ENCODE data around the gene ANTXR1. TPM values are rescaled to one million over a fixed set of nuclear protein-coding genes. Genes with fewer than 3 reads are reported as not detected.

ANTXR1 gene
- total RNA-seq, 6 donors from 2014 or later, result 11.5 to 76.4 (median 31.4) TPM

GRCh38 chr2:69243652-69244051, 230.7 kb downstream of the ANTXR1 start:
- no peaks in the 10 kb centered on the region for H3K4me1 ChIP-seq
- WGBS, 2 donors, result 93 to 98% methylated on average over 4 of the region's 4 CpGs
- ATAC-seq (ENCODE audit: low FRiP score in 2 of 2) (no peak), DNase-seq (no peak)
- H3K9me3 ChIP-seq, result no peaks in the 10 kb centered on the region
- H3K27me3 ChIP-seq, result no peaks in the 10 kb centered on the region
- H3K36me3 ChIP-seq, result no peaks in the 10 kb centered on the region
- H3K27ac ChIP-seq, result no peak overlapping the region
- H3K4me3 ChIP-seq, result no peak overlapping the region
- TF ChIP-seq EP300 (IDR thresholded peaks at IDR 0.05) (no peak), POLR2AphosphoS5 (IDR thresholded peaks at IDR 0.05) (no peak), CTCF (IDR thresholded peaks at IDR 0.05) (no peak), POLR2A (IDR thresholded peaks at IDR 0.05) (no peak)

DNA sequence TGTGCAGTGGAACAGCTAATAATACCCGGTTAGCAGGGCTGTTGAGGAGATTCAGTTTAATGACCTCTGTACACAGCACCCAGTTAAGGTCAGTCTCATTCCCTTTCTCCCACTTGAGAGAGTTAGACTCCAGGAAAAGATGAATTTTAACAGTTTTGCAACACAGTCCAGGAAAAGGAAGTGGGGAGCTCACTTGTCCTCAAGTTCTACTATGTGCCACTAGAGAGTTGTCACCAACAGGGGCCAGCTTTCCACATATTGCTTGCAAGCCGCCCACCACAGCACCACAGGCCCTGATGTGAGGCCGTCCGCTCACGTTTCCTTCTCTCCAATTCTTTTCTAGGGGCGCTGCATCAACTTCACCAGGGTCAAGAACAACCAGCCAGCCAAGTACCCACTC, 231.9 kb downstream of the ANTXR1 start:
- no peak for DNase-seq
- no peaks in the 10 kb centered on the region for H3K36me3 ChIP-seq
- TF ChIP-seq EP300 (IDR thresholded peaks at IDR 0.05), result no peak
- TF ChIP-seq POLR2AphosphoS5 (IDR thresholded peaks at IDR 0.05), result no peak
- no peak for TF ChIP-seq CTCF (IDR thresholded peaks at IDR 0.05)
- no peak for TF ChIP-seq POLR2A (IDR thresholded peaks at IDR 0.05)
- no peak for ATAC-seq (ENCODE audit: low FRiP score in 2 of 2)
- no peak overlapping the region for H3K27ac ChIP-seq
- 68 to 78% methylated on average over 6 of the region's 6 CpGs for WGBS, 2 donors
- no peaks in the 10 kb centered on the region for H3K9me3 ChIP-seq
- H3K27me3 ChIP-seq, result no peaks in the 10 kb centered on the region
- H3K4me1 ChIP-seq, result no peaks in the 10 kb centered on the region
- H3K4me3 ChIP-seq, result no peak overlapping the region

DNA sequence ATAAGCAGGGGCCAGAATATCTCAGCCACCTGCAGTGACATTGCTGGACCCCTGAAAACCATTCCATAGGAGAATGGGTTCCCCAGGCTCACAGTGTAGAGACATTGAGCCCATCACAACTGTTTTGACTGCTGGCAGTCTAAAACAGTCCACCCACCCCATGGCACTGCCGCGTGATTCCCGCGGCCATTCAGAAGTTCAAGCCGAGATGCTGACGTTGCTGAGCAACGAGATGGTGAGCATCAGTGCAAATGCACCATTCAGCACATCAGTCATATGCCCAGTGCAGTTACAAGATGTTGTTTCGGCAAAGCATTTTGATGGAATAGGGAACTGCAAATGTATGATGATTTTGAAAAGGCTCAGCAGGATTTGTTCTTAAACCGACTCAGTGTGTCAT, 234.6 kb downstream of the ANTXR1 start:
- H3K9me3 ChIP-seq, result no peaks in the 10 kb centered on the region
- H3K4me3 ChIP-seq, result no peak overlapping the region
- TF ChIP-seq CTCF (IDR thresholded peaks at IDR 0.05) (no peak), POLR2AphosphoS5 (IDR thresholded peaks at IDR 0.05) (no peak), POLR2A (IDR thresholded peaks at IDR 0.05) (no peak), EP300 (IDR thresholded peaks at IDR 0.05) (no peak)
- no peak overlapping the region for H3K27ac ChIP-seq
- H3K4me1 ChIP-seq, result no peaks in the 10 kb centered on the region
- H3K36me3 ChIP-seq, result no peaks in the 10 kb centered on the region
- WGBS, 2 donors, result 96 to 97% methylated on average over 9 of the region's 9 CpGs
- DNase-seq (no peak), ATAC-seq (ENCODE audit: low FRiP score in 2 of 2) (peak in 1 of 2 donors; percentile 8)
- H3K27me3 ChIP-seq, result no peaks in the 10 kb centered on the region

- Histone ChIP-seq H3K27me3 (no peaks in the 10 kb centered on the region), H3K27ac (no peak overlapping the region), H3K36me3 (no peaks in the 10 kb centered on the region), H3K9me3 (no peaks in the 10 kb centered on the region), H3K4me3 (no peak overlapping the region), H3K4me1 (peaks cover 0 to 6% (median under 1%) of the 10 kb centered on the region in 4 donors)
- TF ChIP-seq POLR2AphosphoS5 (IDR thresholded peaks at IDR 0.05) (no peak), EP300 (IDR thresholded peaks at IDR 0.05) (no peak), POLR2A (IDR thresholded peaks at IDR 0.05) (no peak), CTCF (IDR thresholded peaks at IDR 0.05) (no peak)
- WGBS, 2 donors, result 80 to 83% methylated on average over 4 of the region's 4 CpGs
- DNase-seq (no peak), ATAC-seq (ENCODE audit: low FRiP score in 2 of 2) (no peak)
These were observed 235.3 kb downstream of the ANTXR1 start for GRCh38 chr2:69248232-69248631.

DNA sequence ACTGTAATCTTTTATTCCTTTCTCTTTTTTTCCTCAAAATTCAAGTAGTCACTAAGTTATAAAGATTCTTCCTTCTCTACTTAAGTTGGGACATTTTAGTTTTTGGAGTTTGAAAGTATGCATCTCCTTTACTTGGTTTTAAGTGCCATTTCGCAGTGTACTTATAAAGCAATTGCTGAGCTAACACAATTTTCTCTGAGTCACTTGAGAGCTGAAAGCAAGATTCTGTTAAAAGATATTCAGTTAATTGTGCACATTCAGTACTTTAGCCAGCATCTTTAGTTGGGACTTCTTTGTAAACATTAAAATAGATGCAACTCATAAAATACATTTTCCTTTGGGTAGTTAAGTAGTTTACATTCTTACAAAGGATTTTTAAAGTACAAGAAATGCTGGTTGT, 238.0 kb downstream of the ANTXR1 start:
- Histone ChIP-seq H3K27ac (no peak overlapping the region), H3K4me1 (peaks cover 0 to 17% (median 3%) of the 10 kb centered on the region in 4 donors), H3K9me3 (no peaks in the 10 kb centered on the region), H3K27me3 (no peaks in the 10 kb centered on the region), H3K4me3 (no peak overlapping the region), H3K36me3 (no peaks in the 10 kb centered on the region)
- DNase-seq (no peak), ATAC-seq (ENCODE audit: low FRiP score in 2 of 2) (no peak)
- no peak for TF ChIP-seq EP300 (IDR thresholded peaks at IDR 0.05)
- no peak for TF ChIP-seq POLR2A (IDR thresholded peaks at IDR 0.05)
- no peak for TF ChIP-seq CTCF (IDR thresholded peaks at IDR 0.05)
- no peak for TF ChIP-seq POLR2AphosphoS5 (IDR thresholded peaks at IDR 0.05)
- 70 to 71% methylated on average over 1 of the region's 1 CpG for WGBS, 2 donors
